ENCODE data around the gene MTHFD1L.

The MTHFD1L gene

DNA sequence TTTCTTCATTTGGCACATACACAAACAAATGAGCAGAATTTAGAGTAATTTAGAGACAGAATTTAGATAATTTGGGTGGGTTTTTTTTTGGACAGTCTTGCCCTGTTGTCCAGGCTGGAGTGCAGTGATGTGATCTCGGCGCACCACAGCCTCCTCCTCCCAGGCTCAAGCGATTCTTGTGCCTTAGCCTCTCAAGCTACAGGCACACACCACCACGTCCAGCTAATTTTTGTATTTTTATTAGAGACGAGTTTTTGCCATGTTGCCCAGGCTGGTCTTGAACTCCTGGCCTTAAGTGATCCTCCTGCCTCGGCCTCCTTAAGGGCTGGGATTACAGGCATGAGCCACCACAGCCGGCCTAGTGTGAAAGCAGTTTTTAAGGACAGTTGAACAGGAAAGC is 127.8 kb downstream of the MTHFD1L start:
- no peak for DNase-seq

- DNase-seq = no peak
Observed at GRCh38 chr6:150994026-150994425, 128.5 kb downstream of the MTHFD1L start.

DNA sequence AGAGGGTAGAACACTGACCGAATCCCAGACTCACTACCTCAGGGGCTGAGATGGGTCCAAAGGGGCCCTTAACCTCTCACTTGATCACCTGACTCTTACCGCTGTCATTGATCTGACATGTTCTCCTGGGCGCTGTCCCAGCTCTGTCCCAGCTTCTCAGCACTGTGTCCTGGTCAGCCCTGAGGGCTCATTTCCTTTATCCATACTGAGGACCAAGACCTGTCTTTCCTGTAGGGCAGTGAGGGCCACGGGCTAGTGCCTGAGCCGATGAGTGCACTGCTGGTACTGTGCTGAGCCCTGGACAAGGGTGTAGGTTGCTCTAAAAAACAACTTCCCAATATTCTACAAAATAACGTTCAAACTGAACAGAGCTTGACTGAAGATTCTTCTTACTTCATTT is 131.5 kb downstream of the MTHFD1L start:
- no peak for DNase-seq

DNA sequence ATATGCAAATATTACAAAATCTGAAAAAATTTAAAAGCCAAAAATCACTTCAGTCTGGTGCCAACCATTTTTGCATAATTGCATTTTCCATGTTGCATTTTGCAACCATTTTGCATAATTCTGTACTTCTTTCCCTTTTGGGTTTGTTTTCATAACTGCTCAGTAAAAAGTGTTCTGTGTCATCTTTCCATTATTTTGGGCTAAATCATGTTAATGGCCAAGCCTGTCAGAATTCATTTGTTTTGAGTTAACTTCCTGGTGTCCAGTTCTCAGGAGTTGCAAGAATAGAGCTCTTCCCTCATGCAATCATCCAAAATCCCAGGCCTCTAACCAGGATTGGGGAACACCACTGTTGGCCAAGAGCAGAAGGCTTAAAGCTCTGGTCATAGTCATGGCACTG is 133.6 kb downstream of the MTHFD1L start:
- no peak for DNase-seq

DNA sequence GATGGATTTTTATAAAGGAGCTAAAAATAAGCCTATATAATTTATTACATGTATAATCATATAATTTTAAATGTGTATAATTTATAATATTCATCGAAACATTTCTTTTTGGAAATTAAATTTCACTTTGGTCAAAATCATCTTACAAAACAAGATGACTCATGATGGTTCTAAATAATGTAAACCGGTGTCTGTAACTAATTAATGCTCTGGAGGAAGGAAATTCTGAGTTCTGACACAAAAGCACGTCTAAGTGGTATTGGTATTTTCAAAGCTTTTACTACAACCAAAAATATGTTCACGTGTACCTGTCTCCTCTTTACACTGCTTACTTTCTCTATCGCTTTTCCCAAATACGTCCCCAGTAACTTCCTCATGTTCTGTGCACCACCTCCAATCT is 134.1 kb downstream of the MTHFD1L start:
- no peak for DNase-seq

DNA sequence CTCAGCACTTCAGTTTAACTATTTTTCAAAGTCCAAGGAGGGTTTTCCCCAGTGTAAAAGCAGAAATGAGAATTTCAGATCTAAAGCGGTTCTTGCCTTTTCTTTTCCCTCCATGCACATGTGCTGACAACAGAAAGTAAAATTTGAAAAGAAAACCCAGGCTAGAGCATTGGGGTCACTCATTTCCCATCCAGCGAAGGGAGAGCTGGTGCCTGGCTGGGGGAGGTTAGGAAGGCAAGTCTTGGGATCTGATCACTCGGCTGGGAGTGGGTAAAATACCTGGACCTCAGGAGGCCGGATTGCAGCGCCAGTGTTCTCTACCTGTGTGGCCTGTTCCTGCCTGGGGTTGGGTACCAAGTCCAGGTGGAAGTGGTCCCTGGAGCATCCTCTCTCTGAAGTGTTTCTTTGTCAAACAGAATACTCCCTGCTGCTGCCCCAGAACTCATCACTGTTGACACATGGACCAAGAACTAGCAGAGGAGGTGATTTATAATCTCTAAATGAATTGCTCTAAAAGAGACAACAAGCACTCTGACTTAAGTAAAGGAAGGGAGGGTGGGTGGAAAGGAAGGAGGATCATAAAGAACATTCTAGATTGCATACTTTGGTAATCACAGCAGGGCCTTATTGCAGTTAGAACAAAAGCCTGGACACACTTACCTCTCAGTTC is 136.0 kb downstream of the MTHFD1L start:
- no peak for DNase-seq

GRCh38 chr6:151002057-151002450 is 136.6 kb downstream of the MTHFD1L start:
- DNase-seq = no peak

- no peak for DNase-seq
Observed at GRCh38 chr6:151002491-151002935, 137.0 kb downstream of the MTHFD1L start.

DNA sequence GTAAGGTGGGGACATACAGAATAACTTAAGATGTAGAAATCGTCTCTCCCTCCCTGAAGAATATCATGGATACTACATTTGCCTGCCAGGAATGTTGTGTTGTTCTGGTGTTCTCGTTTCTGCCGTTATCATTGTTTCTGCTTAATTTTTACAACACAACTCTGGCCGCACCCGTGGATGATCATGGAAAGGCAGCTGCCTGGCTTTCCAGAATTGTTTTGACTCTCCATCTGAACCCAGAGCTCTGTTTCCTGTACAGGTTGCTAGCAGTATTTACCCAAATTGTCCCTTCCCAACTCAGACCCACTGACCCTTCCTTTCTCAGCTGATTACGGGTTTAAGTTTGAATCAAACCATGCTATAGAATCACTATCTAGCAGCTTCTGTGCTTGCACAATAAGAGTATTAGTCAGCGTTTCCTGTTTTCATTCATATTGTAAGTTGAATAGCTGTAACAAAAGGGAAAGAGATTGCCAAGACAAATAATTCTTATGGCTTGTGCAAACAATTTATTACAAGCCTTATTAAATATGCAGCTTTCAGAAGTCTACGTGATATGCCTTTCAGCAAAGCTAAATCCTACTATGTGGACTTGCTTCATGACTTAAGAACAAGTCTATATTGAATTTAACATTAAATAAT is 139.0 kb downstream of the MTHFD1L start:
- DNase-seq = no peak

DNA sequence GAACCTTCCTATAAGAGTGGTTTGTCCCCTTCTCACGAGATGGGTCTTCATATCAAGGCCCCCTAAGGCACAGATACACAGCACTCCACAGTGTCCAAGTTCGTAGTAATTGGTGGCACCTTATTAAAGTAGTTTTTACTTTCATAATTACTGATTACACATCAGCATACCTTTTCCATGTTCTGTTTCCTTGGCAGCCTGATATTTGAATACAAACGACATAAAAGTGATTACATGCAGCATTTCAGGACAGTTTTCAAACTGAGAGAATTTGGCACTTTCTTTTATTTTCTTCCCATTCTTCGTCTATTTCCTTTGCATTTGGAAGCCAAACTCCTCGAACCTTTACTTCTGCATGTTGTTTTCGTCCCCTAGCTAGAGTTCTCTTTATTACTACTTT is 139.7 kb downstream of the MTHFD1L start:
- no peak for DNase-seq

DNA sequence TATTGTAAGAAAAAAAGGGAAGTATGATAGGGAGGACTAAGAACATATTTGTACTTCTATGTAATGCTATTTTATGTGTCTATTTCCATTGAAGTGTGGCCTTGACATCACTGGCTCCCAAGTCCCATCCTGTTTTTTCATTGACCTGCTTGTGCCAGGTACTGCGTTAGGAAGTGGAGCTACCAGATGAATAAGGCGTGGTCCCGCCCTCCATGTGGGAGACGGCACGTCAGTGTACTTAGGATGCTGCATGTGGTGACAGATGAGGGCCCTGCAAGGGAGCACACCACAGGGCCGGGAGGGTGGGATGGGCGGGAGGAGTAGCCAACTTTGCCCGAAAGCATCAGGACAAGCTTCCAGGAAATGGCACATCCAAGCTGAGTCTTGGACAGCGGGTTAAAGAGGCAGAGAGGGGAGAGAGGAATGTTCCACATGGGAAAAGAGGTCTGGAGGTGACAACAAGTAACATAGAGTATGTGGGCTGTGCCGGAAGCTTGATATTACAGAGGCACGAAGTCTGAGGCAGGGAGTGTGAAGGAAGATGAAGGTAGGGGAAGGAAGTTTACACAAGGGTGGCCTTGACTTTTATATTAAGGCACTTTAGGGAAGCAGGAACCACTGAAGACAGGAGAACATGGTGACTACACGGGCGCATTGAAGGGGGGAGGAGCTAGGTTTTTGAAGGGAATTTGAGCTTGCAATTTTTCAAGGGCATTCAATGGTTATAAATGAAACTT is 140.6 kb downstream of the MTHFD1L start:
- no peak for DNase-seq

DNA sequence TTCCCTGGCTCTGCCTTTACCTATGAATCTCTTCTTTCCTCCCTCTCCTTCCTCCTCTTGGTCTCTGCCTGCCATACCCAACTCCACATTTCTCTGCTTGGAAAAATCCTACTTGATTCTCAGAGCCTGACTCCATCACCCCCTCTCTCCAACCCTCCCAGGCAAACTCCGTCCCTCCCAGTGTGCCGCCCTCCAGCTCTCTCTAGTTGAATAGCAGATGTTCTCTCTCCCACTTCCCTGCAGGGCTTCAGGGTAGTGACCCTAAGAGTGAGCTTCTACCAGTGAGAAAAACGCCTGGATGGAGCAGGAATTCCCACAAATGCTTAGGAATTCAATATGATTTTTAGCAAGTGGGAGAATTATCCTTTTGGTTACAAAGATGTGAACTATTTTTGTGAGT is 141.6 kb downstream of the MTHFD1L start:
- DNase-seq = no peak

GRCh38 chr6:151007922-151008321 is 142.4 kb downstream of the MTHFD1L start:
- DNase-seq = no peak

DNA sequence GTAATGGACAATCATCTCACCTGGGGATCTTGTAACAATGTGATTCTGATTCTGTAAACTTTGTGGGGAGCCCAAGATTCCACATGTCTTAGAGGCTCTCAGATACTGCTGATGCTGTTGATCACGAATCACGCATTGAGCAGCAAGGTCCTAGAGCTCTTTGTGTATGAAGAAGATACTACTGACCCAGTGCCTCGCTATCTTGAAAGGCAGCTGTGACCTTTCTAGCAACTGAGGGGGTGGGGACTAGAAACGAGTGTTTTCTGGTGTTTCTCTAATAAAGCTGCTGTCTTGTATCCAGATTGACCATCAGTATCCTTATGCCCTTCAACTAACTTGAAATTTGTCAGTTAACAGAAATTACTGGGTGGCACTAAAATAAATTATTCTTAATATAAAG is 142.9 kb downstream of the MTHFD1L start:
- no peak for DNase-seq

DNA sequence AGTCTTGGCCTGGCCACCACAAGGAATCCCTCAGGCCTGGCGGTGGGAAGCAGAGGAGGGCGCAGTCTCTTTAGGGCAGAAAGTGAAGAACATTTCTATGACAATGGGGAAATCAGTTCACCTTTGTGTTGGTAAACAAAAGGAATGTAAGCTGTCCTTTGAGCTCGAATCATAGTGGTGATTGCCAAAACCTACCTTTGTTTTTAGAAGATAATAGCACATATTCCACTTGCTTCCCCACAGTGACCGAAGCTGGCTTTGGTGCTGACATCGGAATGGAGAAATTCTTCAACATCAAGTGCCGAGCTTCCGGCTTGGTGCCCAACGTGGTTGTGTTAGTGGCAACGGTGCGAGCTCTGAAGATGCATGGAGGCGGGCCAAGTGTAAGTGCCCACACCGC is 144.1 kb downstream of the MTHFD1L start:
- no peak for DNase-seq

- no peak for DNase-seq
Observed at GRCh38 chr6:151010071-151010470, 144.6 kb downstream of the MTHFD1L start.

GRCh38 chr6:151012321-151013294 is 147.1 kb downstream of the MTHFD1L start:
- no peak for DNase-seq

DNA sequence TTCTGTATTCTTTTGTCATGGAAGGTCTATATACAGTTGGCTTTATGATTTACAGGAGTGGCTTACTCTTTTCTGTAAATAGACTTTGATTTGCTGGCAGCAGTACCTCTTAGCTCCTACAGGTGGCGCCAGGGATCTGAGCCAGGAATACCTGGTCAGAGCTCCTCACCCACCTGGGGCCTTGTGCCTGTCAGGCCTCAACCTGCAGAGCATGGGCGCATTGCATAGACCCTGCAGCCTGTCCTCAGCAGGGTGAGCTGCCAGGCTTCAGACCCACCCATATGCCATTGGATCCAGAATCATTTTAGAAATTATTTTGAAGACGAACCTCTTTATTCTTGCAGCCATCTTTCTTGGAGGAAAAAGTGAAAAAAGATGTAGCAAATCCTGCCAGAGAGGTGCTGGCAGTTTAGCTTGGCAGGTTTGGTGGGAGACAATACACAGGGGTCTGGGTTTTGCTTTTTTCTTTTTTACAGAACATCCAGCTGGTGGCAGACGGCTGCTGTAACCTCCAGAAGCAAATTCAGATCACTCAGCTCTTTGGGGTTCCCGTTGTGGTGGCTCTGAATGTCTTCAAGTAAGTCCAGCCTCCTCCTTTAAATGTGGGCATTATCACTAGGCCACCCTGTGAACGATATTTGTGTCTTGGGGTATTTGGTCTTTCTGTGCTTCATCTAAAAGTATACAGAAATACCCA is 149.1 kb downstream of the MTHFD1L start:
- no peak for DNase-seq

GRCh38 chr6:151015101-151015700 is 149.7 kb downstream of the MTHFD1L start:
- no peak for DNase-seq

DNA sequence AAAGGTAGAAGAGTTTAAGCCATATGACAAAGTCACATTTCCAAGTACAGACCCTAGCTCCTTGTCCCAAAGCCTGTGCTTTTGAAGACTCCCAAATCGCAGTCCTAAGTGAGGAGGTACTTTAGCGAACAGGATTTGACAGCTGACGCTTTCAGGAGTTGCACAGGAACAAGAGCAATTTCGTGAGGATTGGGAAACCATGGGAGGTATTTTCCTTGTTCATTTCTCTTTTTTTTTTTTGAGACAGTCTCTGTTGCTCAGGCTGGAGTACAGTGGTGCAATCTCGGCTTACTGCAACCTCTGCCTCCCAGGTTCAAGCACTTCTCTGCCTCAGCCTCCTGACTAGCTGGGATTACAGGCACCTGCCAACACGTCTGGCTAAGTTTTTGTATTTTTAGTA is 150.6 kb downstream of the MTHFD1L start:
- no peak for DNase-seq

- DNase-seq = no peak
Observed at GRCh38 chr6:151018046-151018445, 152.5 kb downstream of the MTHFD1L start.

Measured in NCI-H2107 (cell line).